Right lobe of liver (tissue), 4 donors: ENCODE data around the gene SMG7.

ENCODE experiments used
- CTCF ChIP-seq, 4 donors: fragments of 200-600 bp in 3 of 4; fragments of 450-650 bp in 1 of 4; IDR thresholded peaks; one replicate each; pipeline versions ENCODE4 v1.5.1 to v1.8.0; 2016 to 2022; ENCODE audit warnings: antibody characterized with exemption in 4 of 4, mild to moderate bottlenecking in 2 of 4
- POLR2A ChIP-seq: fragments of 450-650 bp; IDR thresholded peaks from one replicate; pipeline ENCODE4 v1.6.1; 2017; ENCODE audit warnings: antibody characterized with exemption, mild to moderate bottlenecking
- donor health status: DM: no; HTN: no; CAD: no.
- donor health status: DM: no; HTN: no; CAD: no.
- donor health status: DM: no; HTN: yes; CAD: no.

- TF ChIP-seq CTCF (IDR thresholded peaks at IDR 0.05) = no peak
- TF ChIP-seq POLR2A = no peak
These were observed 78.6 kb downstream of the SMG7 start for GRCh38 chr1:183550915-183551314.
